Measurements from ENCODE around the gene GABRG3. TPM values are rescaled to one million over a fixed set of nuclear protein-coding genes. Genes with fewer than 3 reads are reported as not detected.
"Not testable (repeated sequence)": the region's sequence is repeated elsewhere in the genome, so short reads cannot be mapped to it uniquely, and the experiment has no call there.

Gene GABRG3
- total RNA-seq, 1 experiment from 2014 or later: 0.15 TPM

- Histone ChIP-seq H3K79me1 (ENCODE audit: insufficient read depth, low read depth, low read length, poor library complexity, severe bottlenecking) (no peaks in the 10 kb centered on the region), H3K4me1 (ENCODE audit: insufficient read depth, low read length) (no peaks in the 10 kb centered on the region), H2BK12ac (ENCODE audit: insufficient read length, low read depth, low read length) (no peak overlapping the region), H3K23ac (ENCODE audit: insufficient read length, low read depth, low read length) (no peak overlapping the region), H3K56ac (ENCODE audit: insufficient read length, low read depth, low read length) (no peak overlapping the region), H4K8ac (replicated peaks; ENCODE audit: insufficient read length, low read depth, low read length) (no peak overlapping the region), H4K5ac (ENCODE audit: insufficient read length, low read depth, low read length) (no peak overlapping the region), H2BK120ac (ENCODE audit: low read depth, low read length, poor library complexity, severe bottlenecking) (no peak overlapping the region), H3K27ac (ENCODE audit: insufficient read length, low read depth, low read length) (no peak overlapping the region), H2BK20ac (ENCODE audit: low read depth, low read length, poor library complexity, severe bottlenecking) (no peak overlapping the region), H3T11ph (ENCODE audit: low read length) (no peak overlapping the region), H3K14ac (ENCODE audit: insufficient read depth, low read length) (no peak overlapping the region), H3K27me3 (ENCODE audit: insufficient read depth, low read length) (no peaks in the 10 kb centered on the region), H3K18ac (ENCODE audit: insufficient read length, low read depth, low read length) (no peak overlapping the region), H2BK5ac (ENCODE audit: insufficient read length, low read length) (no peak overlapping the region), H3K4ac (ENCODE audit: low read depth, low read length) (no peak overlapping the region), H3K79me2 (ENCODE audit: insufficient read depth, low read length) (no peaks in the 10 kb centered on the region), H4K91ac (ENCODE audit: insufficient read length, low read depth, low read length) (no peak overlapping the region), H2AFZ (ENCODE audit: low read length) (no peak overlapping the region), H4K20me1 (ENCODE audit: control insufficient read depth, insufficient read depth, insufficient read length) (no peaks in the 10 kb centered on the region), H3K23me2 (ENCODE audit: insufficient read length, low read depth, low read length, poor library complexity, severe bottlenecking) (no peaks in the 10 kb centered on the region), H2BK15ac (ENCODE audit: low read depth, low read length) (no peak overlapping the region), H2AK5ac (ENCODE audit: insufficient read length, low read length) (no peak overlapping the region), H3K9ac (ENCODE audit: extremely low read depth, insufficient read length, low read length) (no peak overlapping the region), H3K9me3 (ENCODE audit: control insufficient read depth, low read depth, low read length) (no peaks in the 10 kb centered on the region), H3K4me2 (ENCODE audit: insufficient read depth, insufficient read length, low read length) (no peak overlapping the region)
- Mint-ChIP-seq H3K4me1 (no peaks in the 10 kb centered on the region), H3K36me3 (ENCODE audit: insufficient read depth in 1 of 3, low read depth in 3 of 3) (no peaks in the 10 kb centered on the region), H3K27me3 (ENCODE audit: low read depth) (peaks cover 2% of the 10 kb centered on the region), H3K27ac (no peak overlapping the region), H3K9me3 (no peaks in the 10 kb centered on the region; a peak in 1 of 5 replicates), H3K4me3 (no peak overlapping the region)
- TF ChIP-seq, protein P1, sequence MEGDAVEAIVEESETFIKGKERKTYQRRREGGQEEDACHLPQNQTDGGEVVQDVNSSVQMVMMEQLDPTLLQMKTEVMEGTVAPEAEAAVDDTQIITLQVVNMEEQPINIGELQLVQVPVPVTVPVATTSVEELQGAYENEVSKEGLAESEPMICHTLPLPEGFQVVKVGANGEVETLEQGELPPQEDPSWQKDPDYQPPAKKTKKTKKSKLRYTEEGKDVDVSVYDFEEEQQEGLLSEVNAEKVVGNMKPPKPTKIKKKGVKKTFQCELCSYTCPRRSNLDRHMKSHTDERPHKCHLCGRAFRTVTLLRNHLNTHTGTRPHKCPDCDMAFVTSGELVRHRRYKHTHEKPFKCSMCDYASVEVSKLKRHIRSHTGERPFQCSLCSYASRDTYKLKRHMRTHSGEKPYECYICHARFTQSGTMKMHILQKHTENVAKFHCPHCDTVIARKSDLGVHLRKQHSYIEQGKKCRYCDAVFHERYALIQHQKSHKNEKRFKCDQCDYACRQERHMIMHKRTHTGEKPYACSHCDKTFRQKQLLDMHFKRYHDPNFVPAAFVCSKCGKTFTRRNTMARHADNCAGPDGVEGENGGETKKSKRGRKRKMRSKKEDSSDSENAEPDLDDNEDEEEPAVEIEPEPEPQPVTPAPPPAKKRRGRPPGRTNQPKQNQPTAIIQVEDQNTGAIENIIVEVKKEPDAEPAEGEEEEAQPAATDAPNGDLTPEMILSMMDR (conservative IDR thresholded peaks at IDR 0.05): no peak
- no CpG with 5 or more reads among the region's 2 CpGs for WGBS (ENCODE audit: extremely low coverage, insufficient read length, low lambda C conversion rate)
- DNase-seq: no peak
Measured at GRCh38 chr15:27365456-27365855, 394.5 kb downstream of the GABRG3 start.

DNA sequence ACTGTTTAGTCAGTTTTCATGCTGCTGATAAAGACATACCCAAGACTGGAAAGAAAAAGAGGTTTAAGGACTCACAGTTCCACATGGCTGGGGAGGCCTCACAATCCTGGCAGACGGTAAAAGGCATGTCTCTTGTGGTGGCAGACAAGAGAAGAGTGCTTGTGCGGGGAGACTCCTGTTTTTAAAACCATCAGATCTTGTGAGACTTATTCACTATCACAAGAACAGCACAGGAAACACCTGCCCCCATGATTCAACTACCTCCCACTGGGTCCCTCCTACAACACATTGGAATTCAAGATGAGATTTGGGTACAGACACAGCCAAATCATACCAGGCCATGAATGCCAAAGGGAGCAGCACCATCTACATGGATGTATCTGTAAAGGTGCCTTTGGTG, 406.4 kb downstream of the GABRG3 start:
- H3K27me3 Mint-ChIP-seq (ENCODE audit: low read depth); H3K9me3 ChIP-seq (ENCODE audit: control insufficient read depth, low read depth, low read length); H4K91ac ChIP-seq (ENCODE audit: insufficient read length, low read depth, low read length); H2BK20ac ChIP-seq (ENCODE audit: low read depth, low read length, poor library complexity, severe bottlenecking); H2AFZ ChIP-seq (ENCODE audit: low read length); H3K27ac ChIP-seq (ENCODE audit: insufficient read length, low read depth, low read length); H4K8ac ChIP-seq (replicated peaks; ENCODE audit: insufficient read length, low read depth, low read length); H2BK12ac ChIP-seq (ENCODE audit: insufficient read length, low read depth, low read length); H3K27ac Mint-ChIP-seq; H3K23ac ChIP-seq (ENCODE audit: insufficient read length, low read depth, low read length); H3K56ac ChIP-seq (ENCODE audit: insufficient read length, low read depth, low read length); H3K4me3 Mint-ChIP-seq; H3K27me3 ChIP-seq (ENCODE audit: insufficient read depth, low read length); H3K9ac ChIP-seq (ENCODE audit: extremely low read depth, insufficient read length, low read length); H3K4me1 Mint-ChIP-seq; H3K4me1 ChIP-seq (ENCODE audit: insufficient read depth, low read length); H2BK5ac ChIP-seq (ENCODE audit: insufficient read length, low read length); H3K14ac ChIP-seq (ENCODE audit: insufficient read depth, low read length); H3T11ph ChIP-seq (ENCODE audit: low read length); H4K5ac ChIP-seq (ENCODE audit: insufficient read length, low read depth, low read length); H2AK5ac ChIP-seq (ENCODE audit: insufficient read length, low read length); H3K79me2 ChIP-seq (ENCODE audit: insufficient read depth, low read length); H3K23me2 ChIP-seq (ENCODE audit: insufficient read length, low read depth, low read length, poor library complexity, severe bottlenecking); DNase-seq; H4K20me1 ChIP-seq (ENCODE audit: control insufficient read depth, insufficient read depth, insufficient read length); H2BK15ac ChIP-seq (ENCODE audit: low read depth, low read length); H3K4me2 ChIP-seq (ENCODE audit: insufficient read depth, insufficient read length, low read length); H2BK120ac ChIP-seq (ENCODE audit: low read depth, low read length, poor library complexity, severe bottlenecking); H3K18ac ChIP-seq (ENCODE audit: insufficient read length, low read depth, low read length); H3K79me1 ChIP-seq (ENCODE audit: insufficient read depth, low read depth, low read length, poor library complexity, severe bottlenecking); H3K4ac ChIP-seq (ENCODE audit: low read depth, low read length): not testable (repeated sequence)
- H3K9me3 Mint-ChIP-seq: peaks cover 7 to 16% of the 10 kb centered on the region in 2 experiments
- peaks cover 2 to 18% (median 14%) of the 10 kb centered on the region in 3 experiments; a peak in 6 of 7 replicates for H3K36me3 Mint-ChIP-seq (ENCODE audit: insufficient read depth in 1 of 3, low read depth in 3 of 3)
- no CpG with 5 or more reads among the region's 2 CpGs for WGBS (ENCODE audit: extremely low coverage, insufficient read length, low lambda C conversion rate)
